ENCODE results near the gene CTNNA3.

- no peak for TF ChIP-seq GABPA (IDR thresholded peaks at IDR 0.05 in 1 of 2, conservative IDR thresholded peaks at IDR 0.05 in 1 of 2)
- TF ChIP-seq, protein P1, sequence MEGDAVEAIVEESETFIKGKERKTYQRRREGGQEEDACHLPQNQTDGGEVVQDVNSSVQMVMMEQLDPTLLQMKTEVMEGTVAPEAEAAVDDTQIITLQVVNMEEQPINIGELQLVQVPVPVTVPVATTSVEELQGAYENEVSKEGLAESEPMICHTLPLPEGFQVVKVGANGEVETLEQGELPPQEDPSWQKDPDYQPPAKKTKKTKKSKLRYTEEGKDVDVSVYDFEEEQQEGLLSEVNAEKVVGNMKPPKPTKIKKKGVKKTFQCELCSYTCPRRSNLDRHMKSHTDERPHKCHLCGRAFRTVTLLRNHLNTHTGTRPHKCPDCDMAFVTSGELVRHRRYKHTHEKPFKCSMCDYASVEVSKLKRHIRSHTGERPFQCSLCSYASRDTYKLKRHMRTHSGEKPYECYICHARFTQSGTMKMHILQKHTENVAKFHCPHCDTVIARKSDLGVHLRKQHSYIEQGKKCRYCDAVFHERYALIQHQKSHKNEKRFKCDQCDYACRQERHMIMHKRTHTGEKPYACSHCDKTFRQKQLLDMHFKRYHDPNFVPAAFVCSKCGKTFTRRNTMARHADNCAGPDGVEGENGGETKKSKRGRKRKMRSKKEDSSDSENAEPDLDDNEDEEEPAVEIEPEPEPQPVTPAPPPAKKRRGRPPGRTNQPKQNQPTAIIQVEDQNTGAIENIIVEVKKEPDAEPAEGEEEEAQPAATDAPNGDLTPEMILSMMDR (IDR thresholded peaks at IDR 0.05; ENCODE audit: low read depth, low read length, missing input control), result no peak
- no peak for TF ChIP-seq JUND (IDR thresholded peaks at IDR 0.05)
- TF ChIP-seq TAF1 (conservative IDR thresholded peaks at IDR 0.05), result no peak
- TF ChIP-seq HNF4A (conservative IDR thresholded peaks at IDR 0.05), result no peak
- TF ChIP-seq, protein P2, sequence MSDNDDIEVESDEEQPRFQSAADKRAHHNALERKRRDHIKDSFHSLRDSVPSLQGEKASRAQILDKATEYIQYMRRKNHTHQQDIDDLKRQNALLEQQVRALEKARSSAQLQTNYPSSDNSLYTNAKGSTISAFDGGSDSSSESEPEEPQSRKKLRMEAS (IDR thresholded peaks at IDR 0.05), result no peak
- TF ChIP-seq REST (IDR thresholded peaks at IDR 0.05), result no peak
- no peak for TF ChIP-seq RAD21 (IDR thresholded peaks at IDR 0.05)
- TF ChIP-seq, protein P3, sequence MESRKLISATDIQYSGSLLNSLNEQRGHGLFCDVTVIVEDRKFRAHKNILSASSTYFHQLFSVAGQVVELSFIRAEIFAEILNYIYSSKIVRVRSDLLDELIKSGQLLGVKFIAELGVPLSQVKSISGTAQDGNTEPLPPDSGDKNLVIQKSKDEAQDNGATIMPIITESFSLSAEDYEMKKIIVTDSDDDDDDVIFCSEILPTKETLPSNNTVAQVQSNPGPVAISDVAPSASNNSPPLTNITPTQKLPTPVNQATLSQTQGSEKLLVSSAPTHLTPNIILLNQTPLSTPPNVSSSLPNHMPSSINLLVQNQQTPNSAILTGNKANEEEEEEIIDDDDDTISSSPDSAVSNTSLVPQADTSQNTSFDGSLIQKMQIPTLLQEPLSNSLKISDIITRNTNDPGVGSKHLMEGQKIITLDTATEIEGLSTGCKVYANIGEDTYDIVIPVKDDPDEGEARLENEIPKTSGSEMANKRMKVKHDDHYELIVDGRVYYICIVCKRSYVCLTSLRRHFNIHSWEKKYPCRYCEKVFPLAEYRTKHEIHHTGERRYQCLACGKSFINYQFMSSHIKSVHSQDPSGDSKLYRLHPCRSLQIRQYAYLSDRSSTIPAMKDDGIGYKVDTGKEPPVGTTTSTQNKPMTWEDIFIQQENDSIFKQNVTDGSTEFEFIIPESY (IDR thresholded peaks at IDR 0.05), result no peak
- TF ChIP-seq SP1 (IDR thresholded peaks at IDR 0.05), result no peak
- TF ChIP-seq NR2F2 (IDR thresholded peaks at IDR 0.05), result no peak
Observed at GRCh38 chr10:66746711-66747110, 949.3 kb downstream of the CTNNA3 start.
